DMS153 treated with DMSO at 0.1 percent for 48 hours (cell line): ENCODE results near the gene RSPH4A.
"Not testable (repeated sequence)": the region's sequence is repeated elsewhere in the genome, so short reads cannot be mapped to it uniquely, and the experiment has no call there.

Experiments used
- DNase-seq: peaks from one replicate; lab custom pipeline; 2025; ENCODE audit not compliant: unreplicated experiment; lab: John Stamatoyannopoulos, UW

Gene RSPH4A

DNA sequence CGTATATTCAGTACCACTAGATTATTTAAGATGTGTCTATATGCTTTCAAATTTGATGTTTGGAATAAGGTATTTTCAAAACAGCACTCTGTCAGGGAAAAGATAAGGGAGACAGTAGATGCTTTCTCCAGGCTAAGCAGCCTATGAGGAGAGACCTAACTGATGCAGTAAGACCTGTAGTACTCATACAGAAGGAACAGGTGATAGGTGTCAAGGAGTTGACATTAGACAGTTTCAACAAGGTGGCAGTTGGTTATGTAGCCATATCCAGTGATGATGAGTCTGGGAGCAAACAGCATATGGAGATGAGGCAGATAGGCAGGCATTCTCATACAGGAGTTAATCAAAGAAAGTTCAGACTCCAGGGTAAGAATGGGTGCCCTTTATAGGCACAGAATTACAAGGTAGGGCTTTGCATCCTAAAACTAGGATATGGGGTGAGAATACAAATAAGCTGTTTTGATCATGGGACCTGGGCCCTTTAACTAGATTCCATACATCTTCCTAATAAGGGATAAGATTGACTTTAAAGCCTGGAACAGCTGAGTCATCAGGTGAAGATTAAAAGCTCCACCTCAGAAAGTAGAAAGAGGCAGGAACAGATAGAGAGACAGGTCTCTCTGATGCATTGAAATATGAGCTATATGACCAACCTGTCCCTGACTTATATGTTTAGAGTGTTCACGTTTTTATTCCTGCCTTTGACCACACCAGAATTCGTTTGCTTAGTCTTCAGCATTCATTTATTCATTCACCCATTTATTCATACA is 7.9 kb downstream of the RSPH4A start:
- no peak for DNase-seq

DNA sequence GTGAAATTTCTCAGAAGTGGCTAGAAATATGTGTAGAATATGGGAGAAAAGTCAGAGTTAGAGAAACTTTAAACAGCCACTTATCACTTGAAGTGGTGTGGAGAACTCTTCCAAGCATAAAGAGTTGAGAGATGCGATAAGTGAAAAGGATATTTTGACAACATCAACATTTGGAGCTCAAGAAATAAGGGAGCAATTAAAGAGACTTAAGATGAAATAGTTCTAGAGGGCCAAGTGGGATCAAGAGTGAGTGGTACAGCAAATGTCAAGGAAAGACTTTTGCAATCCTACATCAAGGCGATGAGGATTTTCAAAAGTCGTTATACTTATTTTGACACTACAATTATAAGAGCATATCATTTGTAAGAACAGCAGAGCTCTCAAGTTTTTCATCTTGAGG is 9.6 kb downstream of the RSPH4A start:
- DNase-seq, result no peak

DNA sequence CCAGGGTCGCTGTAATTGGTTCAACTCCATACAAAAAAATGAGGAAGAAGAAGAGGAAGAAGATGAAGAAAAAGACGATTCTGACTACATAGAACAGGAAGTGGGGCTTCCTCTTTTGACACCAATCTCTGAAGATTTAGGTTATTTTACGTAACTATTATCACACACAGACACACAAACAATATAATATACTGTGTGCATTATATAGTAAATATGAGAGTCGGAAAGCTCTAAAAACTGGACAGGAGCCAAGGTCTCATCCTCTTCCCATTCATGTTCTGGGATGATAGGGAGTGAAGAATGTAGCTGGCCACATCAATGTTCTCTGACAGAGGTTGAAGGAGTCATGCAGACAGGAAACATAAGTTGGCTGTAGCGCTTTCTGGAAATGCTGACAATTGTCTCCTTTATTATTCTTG is 13.3 kb downstream of the RSPH4A start:
- DNase-seq, result no peak

DNA sequence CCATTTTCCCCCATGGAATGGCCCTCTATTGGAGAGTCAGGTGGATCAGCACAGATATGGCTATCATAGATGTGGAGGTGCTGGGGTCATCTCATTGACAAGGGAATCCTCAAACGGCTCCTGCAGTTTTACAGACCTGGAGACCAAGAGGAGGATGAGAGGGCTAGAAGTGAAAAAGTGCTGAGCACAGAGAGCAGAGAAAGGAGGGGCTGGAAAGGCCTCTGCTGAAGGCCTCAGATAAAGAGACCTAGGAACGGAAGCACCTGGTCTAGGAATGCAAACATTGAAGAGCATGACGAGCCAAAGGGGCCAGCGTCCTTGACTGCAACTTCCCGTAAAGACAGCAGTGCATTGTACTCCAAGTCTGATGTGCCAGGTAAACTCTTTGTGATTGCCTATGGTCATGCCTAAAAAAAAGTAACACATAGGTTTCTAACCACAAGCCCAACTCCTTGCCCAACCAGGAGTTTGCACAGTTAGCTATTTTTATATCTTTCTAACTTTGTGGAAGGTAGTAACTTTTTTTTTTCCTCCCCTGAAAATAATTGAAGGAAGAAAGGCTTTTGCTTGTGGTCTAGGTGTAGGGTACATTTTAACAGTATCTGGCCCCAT is 15.2 kb downstream of the RSPH4A start:
- peak; percentile 11 for DNase-seq

DNA sequence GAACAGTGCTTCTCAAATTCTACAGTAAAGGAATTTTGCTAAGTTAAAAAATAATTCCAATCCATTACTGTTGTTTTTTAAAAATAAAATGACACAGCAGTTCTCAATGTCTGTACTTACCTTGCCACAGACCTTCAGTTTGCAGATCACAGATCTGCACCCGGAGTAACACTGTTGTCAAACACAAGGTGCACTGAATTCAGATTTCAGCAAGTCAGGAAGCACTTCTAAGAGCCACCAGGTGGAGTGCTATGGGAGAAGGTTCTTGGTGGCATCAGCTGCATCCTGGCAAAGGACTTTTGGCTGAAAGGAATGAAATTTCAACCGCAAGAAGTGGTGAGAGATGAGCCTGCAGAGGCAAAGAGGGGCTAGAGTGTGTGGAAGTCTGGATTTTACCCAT is 17.4 kb downstream of the RSPH4A start:
- DNase-seq, result no peak

DNA sequence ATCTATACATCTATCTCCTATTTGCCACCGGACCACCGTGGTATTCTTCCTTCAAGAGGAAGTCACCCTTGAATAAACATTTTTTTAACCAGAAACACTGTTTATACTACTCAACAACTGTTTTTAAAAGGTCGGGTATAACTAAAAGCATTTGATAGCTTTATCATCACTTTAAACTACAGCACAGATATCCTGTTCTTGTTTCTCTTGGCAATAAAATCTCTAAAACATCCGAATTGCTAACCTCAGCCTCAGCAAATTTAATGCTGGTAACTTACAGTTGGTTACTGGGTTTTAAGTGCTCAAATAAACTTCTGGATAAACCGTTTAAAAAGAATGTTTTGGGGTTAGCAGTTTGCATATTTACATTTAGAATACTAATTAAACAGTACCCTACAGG is 31.9 kb downstream of the RSPH4A start:
- no peak for DNase-seq

DNA sequence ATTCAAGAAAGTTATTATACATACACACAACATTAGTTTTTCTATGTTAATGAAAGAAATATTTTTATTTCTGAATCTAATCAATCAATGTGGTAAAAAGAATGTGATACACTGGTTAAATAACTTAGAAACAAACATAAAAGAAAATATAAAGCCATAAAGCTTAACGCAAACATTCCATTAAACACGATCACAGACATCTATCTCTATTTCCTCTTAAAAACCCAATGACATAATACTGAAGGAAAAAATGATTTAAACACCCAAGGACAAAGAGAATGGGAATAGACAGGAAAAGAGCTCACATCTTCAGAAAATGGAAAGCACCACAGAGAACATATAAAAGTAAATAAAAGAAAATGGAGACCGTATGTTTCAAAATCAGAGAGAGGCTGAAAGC is 32.9 kb downstream of the RSPH4A start:
- DNase-seq, result no peak

DNA sequence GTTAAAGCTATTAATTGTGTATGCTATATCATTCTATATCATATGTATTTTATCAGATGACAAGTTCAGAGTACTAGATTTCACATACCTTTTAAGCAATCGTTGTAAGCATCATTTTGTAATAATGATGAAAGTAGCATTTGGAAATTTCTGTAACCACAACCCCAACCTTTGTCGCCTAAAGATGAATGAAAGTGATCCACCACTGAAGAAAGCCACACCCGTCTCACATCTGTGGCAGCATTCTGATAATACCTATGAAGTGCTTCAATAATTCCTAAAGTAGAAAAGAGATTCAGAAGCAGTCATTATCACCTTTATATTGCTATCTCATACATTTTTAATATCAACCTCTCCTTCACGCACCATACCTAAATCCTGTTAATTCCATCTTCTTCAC is 35.6 kb downstream of the RSPH4A start:
- no peak for DNase-seq

DNA sequence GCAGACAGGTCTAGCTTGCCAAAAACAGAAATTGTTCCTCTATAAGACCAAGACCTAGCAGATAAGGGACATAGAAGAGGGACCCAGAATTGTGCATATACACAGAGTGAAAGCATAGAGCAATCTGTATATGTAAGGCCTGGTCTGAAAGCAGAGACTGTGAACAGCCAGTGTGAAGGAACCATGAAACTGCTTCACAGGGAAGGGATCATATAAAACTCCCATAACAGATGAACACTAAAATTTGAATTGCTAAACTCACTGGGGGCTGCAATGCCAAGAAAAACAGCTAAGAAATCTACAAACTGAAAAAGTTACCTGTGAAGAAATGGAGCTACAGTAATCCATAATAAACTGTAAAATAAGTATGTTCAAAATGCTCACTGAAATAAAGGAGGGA is 45.3 kb downstream of the RSPH4A start:
- no peak for DNase-seq

DNA sequence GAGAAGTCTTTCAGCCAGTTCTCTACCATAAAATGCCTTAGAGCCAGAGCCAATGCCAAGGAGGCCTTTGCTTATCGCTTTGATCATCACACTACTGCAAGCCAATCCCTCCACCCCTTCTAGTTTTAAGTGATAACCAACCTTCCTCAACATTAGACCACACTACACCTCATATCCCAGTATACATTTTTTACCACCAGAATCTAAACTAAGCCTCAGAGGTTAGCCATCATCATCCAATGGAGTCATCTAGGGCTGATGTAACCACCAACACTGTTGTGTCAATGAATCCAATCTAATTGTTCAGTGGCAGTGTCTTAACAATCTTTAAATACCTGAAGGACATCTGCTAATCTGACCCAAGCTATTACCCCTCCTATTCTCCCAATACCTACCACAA is 45.9 kb downstream of the RSPH4A start:
- DNase-seq, result no peak

DNA sequence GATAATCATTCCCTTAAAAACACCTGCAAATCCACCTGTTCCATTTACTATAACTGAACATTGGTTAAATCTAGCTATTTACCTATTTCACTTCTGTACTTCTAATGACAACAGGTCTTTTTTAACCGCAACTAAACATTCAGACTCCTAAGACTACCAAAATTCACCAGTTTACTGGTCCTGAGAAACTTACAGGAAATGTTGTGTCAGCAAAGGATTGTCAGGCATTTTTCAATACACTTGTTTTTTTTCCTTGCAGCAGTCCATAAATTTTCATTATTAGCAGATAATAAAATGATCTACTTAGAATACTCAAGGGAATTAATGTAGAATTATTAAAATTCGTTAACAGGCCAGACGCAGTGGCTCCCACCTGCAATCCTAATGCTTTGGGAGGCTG is 47.0 kb downstream of the RSPH4A start:
- no peak for DNase-seq

DNA sequence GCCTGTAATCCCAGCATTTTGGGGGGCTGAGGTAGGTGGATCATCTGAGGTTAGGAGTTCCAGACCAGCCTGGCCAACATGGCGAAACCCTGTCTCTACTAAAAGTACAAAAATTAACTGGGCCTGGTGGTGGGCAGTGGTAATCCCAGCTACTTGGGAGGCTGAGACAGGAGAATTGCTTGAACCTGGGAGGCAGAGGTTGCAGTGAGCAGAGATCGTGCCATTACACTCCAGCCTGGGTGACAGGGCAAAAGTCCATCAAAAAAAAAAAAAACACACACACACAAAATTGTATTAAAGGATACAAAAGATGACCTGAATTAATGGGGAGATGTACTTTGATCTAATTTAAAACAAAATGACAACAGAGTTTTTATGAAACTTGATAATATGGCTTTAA is 47.9 kb downstream of the RSPH4A start:
- not testable (repeated sequence) for DNase-seq

DNA sequence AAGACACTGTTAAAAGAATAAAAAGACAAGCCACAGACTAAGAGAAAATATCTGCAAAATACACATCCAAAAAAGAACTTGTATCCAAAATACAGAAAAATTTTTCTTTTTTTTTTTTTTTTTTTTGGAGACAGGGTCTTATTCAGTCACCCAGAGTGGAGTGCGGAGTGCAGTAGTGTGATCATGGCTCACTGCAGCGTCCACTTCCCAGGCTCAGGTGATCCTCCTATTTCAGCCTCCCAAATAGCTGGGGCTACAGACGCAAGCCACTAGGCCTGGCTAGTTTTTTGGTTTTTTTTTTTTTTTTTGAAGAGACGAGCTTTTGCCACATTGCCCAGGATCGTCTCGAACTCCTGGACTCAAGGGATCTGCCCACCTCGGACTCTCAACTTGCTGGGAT is 49.2 kb downstream of the RSPH4A start:
- DNase-seq, result no peak

DNA sequence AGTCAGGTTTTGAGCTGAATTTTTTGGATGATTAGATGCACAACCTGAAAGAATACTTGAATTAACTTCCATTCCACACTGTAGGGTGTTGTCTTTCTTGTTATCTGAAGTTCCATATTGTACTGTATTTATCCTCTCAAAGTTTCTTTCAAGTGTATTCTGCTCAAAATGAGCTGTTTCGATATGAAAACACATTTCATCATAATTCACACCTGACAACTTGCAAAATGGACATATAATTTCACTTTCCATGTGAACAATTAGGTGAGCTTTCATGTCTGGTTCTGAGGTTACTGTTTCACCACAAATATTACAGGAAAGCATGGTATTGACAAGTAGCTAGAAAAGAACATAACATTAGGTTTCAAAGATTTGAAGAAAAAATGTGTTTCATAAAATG is 50.6 kb downstream of the RSPH4A start:
- DNase-seq, result no peak

DNA sequence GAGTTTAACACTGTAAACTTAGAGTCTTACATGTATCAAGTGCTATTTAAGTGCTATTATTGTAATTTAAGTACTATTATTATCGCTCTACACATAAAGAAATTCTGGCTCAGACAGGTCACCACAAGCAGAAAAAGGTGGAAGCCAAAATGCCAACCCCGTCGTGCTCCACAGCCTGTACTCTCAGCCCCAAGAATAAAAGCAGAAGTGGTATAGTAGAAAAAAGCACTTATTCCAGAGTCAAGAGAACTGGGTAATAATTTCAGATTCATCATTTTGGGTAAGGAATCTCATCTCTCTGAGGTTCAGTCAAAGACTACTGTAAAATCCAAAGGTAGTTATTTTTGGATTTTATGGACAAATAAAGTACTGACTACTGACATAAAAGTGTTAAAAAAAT is 51.3 kb downstream of the RSPH4A start:
- DNase-seq, result no peak

DNA sequence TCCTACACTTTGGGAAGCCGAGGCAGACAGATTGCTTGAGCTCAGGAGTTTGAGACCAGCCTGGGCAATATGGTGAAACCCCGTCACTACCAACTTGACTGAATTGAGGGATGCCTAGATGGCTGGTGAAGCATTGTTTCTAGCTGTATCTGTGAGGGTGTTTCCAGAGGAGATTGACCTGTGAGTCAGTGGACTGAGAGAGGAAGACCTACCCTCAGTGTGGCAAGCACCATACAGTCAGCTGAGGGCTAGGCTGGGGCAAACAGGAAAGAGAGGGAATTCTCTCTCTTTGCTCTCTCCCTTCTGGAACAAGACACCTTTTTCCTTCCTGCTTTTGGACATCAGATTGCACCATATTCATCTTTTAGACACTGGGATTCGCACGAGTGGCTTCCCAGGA is 56.0 kb downstream of the RSPH4A start:
- DNase-seq, result no peak

DNA sequence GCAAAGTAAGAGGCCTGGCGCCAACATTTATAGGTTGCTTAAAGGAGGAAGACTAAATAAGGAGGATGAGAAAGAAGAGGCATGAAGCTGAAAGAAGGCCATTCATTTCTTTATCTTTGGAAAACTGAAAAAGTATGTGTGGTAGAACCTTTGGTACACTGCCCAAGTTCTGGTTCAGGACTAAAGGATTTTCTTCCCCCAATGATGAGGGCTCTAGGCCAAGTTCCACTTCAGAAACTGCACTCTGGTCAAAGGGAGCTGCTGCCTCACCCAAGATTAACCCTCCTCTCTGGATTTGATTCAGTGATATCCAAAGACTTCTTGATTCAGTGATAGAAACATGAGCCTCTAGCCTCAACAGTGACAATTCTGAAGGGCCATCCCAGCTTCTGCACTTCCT is 59.7 kb downstream of the RSPH4A start:
- no peak for DNase-seq

DNA sequence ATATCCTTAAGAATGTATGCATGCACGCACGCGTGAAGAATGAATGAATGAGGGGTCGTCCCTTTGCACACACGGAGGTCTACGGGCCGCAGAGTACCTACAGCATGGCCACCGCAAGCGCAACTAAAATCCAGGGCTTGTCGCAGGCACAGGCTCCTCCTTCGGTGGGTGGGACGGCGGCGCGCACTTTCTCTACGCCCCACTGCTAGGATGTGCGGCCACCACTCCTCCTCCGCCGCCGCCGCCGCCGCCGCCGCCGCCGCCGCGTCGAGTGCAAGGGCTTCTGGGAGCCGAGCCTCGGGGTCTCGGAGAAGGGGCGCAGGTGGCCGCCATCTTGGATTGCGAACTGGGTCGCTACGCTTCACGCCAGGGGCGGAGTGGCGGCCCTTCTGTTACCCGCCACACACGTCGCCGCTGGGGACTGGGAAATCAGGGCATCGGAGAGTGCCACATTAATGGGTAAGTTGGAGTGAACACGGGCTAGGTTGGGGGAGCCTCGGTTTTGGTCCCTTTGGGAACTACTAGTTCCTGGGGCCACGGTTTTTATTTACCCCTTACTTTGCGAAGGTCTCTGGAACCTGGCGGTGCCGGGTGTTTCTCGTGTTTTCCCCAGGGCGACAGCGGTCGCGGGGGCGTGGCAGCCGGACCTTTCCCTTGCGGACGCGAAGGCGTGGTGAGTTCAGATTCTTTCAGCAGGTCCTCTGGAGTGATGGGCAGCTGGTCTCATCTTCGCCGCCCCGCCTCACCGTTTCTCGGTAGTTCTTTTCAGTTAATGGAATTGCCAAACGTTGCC is 64.8 kb downstream of the RSPH4A start, which contains the start of gene KPNA5:
TSS of gene KPNA5 (plus strand) at position 332 of the 793 bp plus-strand sequence. CDS start at position 456, 124 bp downstream.
- DNase-seq, result peak; percentile 92

DNA sequence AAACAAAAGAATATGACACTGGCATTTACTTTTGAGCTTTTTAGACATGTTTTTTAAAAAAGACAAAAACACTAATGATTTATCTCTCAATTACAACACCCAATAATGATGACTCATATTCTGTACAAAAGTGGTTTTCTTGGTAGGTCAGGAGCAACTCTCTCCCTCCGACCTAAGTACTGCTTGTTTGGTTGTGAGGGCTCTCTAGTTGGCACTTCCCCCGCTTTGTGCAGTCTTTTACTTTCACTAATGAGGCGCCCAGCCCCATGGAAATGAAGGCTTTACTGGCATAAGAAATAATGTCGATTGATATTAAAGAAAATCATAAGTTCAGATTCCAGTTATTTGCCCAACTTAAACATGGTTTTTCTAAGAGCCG is 66.0 kb downstream of the RSPH4A start:
- peak; percentile 12 for DNase-seq
